ENCODE results near the gene GALNT10. TPM values are rescaled to one million over a fixed set of nuclear protein-coding genes. Genes with fewer than 3 reads are reported as not detected.

Gene GALNT10
- total RNA-seq, 1 experiment from 2014 or later, result 22.9 TPM

GRCh38 chr5:154196281-154196680, 5.7 kb downstream of the GALNT10 start:
- no peaks in the 10 kb centered on the region for H3K9me3 Mint-ChIP-seq
- H3K36me3 Mint-ChIP-seq, result 0 out of 2 replicates have a peak, but pooled peaks cover 2% of the 10 kb centered on the region
- H3K4me3 Mint-ChIP-seq, result no peak overlapping the region
- ATAC-seq (no peak), DNase-seq (ENCODE audit: low spot score) (no peak)
- peak overlapping the region; percentile 43; the same call in 1 of the 2 replicates for H3K27ac Mint-ChIP-seq
- CTCF ChIA-PET, result interaction anchor here (0.6 to 4.2 kb wide), 11 partner anchors 11 to 221 kb away, joined by 3 to 84 read pairs (median 5); no protein-coding TSS in a partner anchor
- H3K4me1 Mint-ChIP-seq, result peaks cover 73% of the 10 kb centered on the region
- no peak for TF ChIP-seq ATF6 (CRISPR knock-in tag; IDR thresholded peaks at IDR 0.05)
- TF ChIP-seq PRRX2 (CRISPR knock-in tag; IDR thresholded peaks at IDR 0.05), result no peak
- TF ChIP-seq IRF1 (CRISPR knock-in tag; IDR thresholded peaks at IDR 0.05), result no peak
- no peak for TF ChIP-seq MAX (CRISPR knock-in tag; IDR thresholded peaks at IDR 0.05)
- no peak for TF ChIP-seq ZMAT4 (CRISPR knock-in tag; IDR thresholded peaks at IDR 0.05)
- no peak for TF ChIP-seq USF2 (CRISPR knock-in tag; IDR thresholded peaks at IDR 0.05)
- no peak for TF ChIP-seq TCF7 (CRISPR knock-in tag; IDR thresholded peaks at IDR 0.05; ENCODE audit: low read depth)
- no peak for TF ChIP-seq ETV6 (CRISPR knock-in tag; IDR thresholded peaks at IDR 0.05)
- TF ChIP-seq ZNF281 (CRISPR knock-in tag; IDR thresholded peaks at IDR 0.05), result no peak
- no peak for TF ChIP-seq SMAD3 (CRISPR knock-in tag; IDR thresholded peaks at IDR 0.05; ENCODE audit: borderline replicate concordance)
- no peak for TF ChIP-seq CBFB (CRISPR knock-in tag; IDR thresholded peaks at IDR 0.05; ENCODE audit: low read depth)
- no peak for TF ChIP-seq ZNF138 (CRISPR knock-in tag; conservative IDR thresholded peaks at IDR 0.05)
- no peak for TF ChIP-seq IRF2 (CRISPR knock-in tag; IDR thresholded peaks at IDR 0.05; ENCODE audit: borderline replicate concordance, low read depth)
- TF ChIP-seq PREB (CRISPR knock-in tag; IDR thresholded peaks at IDR 0.05; ENCODE audit: borderline replicate concordance), result no peak
- TF ChIP-seq NFATC4 (CRISPR knock-in tag; IDR thresholded peaks at IDR 0.05), result no peak
- TF ChIP-seq GRHL2 (CRISPR knock-in tag; IDR thresholded peaks at IDR 0.05; ENCODE audit: insufficient replicate concordance, severe bottlenecking), result no peak
- TF ChIP-seq ZNF396 (CRISPR knock-in tag; IDR thresholded peaks at IDR 0.05; ENCODE audit: borderline replicate concordance), result no peak
- no peak for TF ChIP-seq E2F4 (CRISPR knock-in tag; IDR thresholded peaks at IDR 0.05; ENCODE audit: borderline replicate concordance, low read depth)
- TF ChIP-seq GABPB1 (CRISPR knock-in tag; IDR thresholded peaks at IDR 0.05), result no peak
- no peak for TF ChIP-seq ZNF425 (CRISPR knock-in tag; conservative IDR thresholded peaks at IDR 0.05)
- peaks cover 12% of the 10 kb centered on the region for H3K27me3 Mint-ChIP-seq (ENCODE audit: low read depth)
- POLR2A ChIA-PET, result no interaction called here

Measured in WTC11 (cell line).